Hindlimb muscle (tissue), 1 donor: ENCODE measurements around the gene DCST2. TPM values are rescaled to one million over a fixed set of nuclear protein-coding genes. Genes with fewer than 3 reads are reported as not detected.

Experiments
- DNase-seq: peaks from one replicate; pipeline ENCODE4 v3.0.0-alpha.2; 2013
- polyA plus RNA-seq: library from polyadenylated mRNA; unstranded; fragments of 120-200 nt; gene quantifications from one replicate; pipeline ENCODE4 v1.2.1, GENCODE V29; 2013; ENCODE audit not compliant: insufficient read length

The DCST2 gene
- polyA plus RNA-seq = 2.1 TPM

GRCh38 chr1:155033524-155033923, at the start of gene DCST2, which contains the start of gene DCST1:
TSS of gene DCST2 (minus strand) at chr1:155033781. CDS start at chr1:155033701, 80 bp downstream.
TSS of gene DCST1 (plus strand) at chr1:155033824. CDS start at chr1:155034037, 213 bp downstream.
- no peak for DNase-seq

- DNase-seq = no peak
Measured at GRCh38 chr1:155083052-155083541, 49.5 kb upstream of the DCST2 start.

DNA sequence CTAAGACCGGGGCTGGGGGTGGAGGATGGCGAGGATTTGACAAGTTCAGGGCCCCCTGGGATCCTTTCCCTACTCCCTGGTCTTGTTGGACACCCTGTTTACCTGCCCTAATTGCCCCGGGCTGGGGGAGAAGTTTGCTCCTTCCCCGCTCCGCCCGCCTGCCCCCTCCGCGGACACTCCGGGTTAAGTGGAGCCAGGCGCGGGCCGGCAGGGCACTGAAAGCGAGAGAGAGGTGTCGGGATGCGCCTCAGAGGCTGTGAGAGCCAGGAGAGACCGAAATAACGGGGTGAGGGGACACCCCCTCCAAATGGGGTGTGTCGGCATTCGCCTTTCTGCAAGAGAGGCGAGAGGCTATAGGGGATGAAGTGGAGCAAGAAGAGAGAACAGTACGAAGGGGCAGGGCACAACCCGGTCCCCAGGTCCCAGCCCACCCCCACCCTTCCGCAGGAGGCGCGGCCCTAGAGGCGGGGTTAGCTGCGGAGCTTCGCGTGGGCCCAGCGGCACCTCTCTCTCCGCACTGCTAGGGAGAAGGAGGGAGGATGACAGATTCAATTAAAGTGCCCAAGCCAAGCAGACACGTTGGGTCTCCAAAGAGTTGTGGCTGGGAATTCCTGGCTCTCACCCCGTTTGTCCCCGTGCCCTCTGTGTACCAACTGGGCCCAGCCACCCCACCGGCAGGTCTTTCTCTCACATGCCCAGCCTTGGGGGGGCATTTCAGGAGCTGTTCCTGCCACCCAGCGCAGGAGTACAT, 48.9 kb upstream of the DCST2 start:
- DNase-seq = no peak

GRCh38 chr1:155081472-155082300, 48.1 kb upstream of the DCST2 start:
- no peak for DNase-seq

DNA sequence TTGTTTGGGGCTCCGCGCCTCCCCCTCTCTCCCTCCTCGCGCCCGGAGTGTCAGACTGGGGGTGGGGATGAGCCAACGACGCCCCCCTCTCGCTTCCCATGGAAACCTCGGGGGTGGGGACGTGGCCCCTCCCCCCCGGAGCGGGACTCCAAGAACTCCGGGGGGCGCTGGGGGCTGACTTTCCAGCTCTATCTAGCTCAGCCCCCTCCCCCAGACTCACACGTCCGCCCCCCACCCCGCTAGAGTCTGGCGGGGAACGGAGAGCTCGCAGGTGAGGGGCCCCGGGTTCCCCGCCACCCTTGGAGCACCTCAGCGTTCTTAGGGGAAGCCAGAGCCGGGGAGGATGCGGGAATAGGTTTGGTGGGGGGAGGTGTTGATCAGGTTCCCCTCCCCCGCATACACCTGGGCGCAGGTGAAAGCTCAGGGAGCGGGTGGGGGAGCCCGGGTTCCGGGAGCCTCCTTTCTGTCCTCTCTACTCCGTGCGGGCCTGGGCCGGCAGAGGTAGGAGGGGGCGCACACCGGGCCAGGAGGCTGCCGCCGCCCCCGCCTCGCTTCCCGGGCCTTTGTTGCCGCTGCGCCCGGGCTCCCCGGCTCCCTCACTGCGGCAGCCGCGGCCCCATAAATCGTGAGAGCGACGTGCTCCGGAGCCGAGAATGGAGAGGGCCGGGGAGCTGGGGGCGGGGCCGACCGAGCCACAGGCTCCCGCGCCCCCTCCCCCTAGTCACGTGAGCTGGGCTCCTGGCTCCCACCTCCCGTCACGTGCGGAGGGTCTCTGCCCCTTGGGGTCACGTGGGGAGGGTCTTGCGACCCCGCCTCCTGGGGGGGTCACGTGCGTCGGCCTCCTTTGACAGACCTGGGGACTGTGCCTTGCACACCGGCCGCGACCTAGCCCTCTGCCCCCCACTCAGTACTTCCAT, 47.0 kb upstream of the DCST2 start:
- no peak for DNase-seq

- no peak for DNase-seq
Measured at GRCh38 chr1:155079487-155080311, 46.1 kb upstream of the DCST2 start.

DNA sequence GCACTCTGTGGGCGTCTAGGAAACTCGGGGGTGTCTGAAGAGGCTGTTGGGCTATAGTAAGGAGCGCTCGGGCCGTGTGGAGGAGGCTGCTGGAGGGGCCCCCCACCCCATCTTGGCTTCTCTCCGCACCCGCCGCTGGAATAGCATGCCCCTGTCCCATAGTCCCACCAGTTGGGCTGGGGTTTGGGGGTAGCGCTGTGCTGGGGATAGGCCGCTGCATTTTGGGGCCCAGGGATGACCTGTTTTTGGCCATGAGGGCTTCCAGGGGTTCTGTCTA, 45.6 kb upstream of the DCST2 start:
- no peak for DNase-seq

DNA sequence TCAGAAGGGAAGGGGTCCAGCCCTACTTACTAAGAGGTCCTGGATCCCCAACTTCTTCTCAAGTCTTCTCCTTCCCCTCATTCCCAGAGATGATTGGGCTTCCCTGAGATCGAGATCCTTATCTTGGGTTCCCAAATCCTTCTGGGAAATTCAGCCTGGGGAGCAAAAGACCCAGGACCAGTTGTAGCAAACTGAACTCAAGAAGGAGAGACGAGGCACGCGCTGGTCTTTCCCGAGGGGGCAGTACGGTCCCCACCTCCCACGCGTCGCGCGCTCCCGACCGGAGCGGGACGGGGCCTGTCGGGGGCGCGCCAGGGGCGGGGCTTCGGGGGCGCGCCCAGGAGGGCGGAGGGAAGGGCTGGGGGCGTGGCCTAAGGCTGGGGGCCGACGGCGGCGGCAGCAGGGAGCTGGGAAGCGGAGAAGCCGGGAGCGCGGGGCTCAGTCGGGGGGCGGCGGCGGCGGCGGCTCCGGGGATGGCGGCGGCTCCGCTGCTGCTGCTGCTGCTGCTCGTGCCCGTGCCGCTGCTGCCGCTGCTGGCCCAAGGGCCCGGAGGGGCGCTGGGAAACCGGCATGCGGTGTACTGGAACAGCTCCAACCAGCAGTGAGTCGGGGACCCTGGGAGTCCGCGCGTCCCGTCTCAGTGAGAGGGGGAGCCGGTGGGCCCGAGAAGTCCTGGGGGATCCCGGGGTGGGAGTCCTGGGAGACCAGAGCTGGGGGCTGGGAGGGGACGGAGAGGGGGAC, 45.1 kb upstream of the DCST2 start, which contains the start of gene EFNA3:
Gene EFNA3 (plus strand): TSS at position 369 of the 741 bp plus-strand sequence. CDS start 105 bp downstream, at position 474.
- DNase-seq = no peak

DNA sequence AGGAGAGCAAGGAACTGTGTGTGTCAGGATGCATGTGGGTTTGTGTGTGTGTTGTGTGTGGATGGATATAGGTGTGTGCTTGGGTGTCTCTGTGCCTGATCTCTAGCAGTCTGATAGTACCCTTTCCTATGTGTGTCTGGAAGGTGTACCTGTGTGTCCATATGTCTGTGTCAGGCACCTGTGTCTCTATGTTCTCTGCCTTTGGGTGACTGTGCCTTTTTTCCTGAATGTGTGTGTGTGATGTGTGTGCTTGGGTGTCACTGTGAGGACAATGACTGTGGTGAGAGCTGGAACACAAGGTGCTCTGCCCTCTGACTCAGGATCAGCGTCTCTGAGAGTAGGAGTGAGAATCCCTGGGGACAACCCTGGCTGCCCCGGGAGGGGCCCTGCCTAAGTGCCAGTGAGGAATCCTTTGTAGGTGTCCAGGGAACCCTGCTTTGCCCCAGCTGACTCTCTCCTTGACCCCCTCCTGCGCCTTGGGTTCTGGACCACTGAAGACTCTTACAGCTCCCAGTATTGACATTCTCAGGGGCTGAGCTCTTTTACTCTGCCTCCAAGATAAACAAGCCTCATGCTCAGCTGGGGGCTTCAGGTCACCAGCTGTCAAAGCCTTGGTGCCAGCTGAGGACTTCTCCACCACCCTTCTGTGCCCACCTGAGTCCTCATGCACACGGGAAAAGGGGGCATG, 44.3 kb upstream of the DCST2 start:
- no peak for DNase-seq

DNA sequence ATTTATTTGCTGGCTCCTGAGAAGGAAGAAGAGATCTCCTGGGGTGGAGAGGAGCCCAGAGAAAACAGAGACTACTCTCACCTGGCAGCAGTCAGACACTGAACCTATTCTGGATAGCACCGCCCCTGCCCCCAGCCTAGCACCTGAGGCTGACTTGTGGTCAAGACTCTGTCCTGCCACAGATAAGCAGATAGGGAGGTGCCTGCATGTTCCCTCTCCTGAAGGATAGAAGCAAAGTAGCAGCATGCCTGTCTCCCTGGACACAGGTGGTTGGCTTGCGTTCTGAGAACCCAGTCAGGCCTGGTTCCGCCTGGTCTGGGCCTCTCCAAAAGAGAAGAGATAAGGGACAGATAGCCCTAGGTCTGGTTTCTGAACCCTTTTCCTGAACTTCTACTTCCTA, 43.8 kb upstream of the DCST2 start:
- no peak for DNase-seq

GRCh38 chr1:155076371-155076770, 42.8 kb upstream of the DCST2 start:
- no peak for DNase-seq

DNA sequence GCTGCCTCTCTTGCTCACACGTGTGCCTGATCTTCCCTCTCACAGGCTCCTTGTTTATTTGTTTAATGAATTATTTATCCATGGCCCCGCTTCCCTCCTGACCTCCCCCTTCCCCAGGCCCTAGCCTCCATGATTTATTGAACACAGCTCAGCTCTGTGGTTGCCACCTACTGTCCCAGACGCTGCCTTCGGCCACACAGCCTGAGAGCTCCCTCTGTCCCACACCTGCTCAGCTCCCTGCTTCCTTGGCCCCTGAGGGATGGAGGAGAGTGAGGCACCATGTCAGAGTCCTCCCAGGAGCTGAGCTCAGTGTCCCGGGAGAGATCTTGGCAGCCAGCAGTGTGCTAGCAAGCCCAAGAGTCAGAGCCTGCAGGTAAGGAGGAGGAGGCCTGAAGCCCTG, 42.0 kb upstream of the DCST2 start:
- no peak for DNase-seq

DNA sequence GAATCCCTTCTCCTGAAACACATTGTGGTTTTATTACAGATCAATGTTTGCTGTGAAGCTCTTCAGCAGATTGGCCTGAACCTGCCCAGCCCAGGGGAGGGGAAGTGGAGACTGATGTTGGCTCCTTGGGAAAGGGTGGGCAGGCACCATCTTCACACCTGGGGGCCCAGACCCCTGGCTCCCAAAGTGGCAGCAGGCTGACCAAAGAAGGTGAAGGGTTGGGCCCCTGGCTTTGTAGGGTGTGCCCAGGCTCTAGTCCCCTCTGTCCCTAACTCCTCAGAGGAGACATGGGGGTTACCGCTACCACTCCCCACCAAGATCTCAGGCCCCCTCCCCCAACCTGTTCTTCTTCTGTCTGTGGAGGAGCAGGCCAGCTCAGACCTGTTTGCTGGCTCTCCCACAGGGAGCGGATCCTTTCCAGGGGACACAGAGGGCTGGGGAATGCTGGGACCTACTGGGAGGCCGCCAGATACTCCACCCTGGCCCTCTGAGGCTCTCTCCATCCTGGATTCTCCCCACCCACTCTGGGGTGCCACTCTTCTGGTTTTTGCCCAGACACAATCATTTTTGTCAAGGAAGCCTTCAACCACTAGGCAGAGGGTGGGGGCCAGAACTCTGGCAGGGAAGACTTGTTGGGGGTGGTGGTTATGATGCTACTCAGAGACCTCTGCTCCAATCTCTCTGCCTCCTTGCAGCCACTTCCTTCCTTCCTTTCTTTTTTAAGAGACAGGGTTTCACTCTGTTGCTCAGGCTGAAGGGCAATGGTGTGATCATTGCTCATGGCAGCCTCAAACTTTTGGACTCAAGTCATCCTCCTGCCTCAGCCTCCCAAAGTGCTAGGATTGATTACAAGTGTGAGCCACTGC, 40.0 kb upstream of the DCST2 start:
- no peak for DNase-seq

DNA sequence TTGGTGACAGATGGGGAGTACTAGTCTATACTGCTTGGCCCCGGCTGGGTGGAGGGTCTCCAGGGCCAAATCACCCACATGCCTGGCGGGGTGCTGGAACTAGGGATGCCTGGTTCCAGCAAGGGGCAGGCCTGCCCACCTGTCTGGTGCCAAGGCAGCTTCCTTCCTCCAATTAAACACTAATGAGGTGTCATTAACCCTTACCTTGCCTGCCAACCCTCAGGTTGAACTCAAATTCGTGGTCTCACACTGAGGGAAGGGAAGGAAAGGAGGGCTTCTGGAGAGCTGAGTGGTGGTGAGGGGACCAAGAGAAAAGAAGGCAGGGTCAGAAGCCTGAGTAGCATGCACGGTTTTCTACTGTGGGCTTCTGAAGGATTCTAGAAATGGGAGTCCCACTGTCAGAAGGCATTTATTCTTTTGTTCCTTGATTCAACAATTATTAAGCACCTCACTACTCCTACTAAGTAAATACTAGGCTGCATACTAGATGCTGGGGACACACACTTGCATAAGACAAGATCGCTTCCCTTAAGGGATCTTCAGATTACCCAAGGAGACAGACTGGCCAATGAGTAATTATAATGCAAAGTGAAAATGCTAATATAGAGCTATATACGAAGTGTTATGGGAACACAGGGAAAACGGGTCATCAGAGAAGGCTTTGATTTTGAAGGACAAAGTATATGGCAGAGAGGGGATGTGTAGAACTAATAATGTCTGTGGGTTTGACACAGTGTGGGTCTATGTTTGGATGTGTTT, 39.1 kb upstream of the DCST2 start:
- no peak for DNase-seq

GRCh38 chr1:155071701-155072100, 38.1 kb upstream of the DCST2 start:
- DNase-seq = no peak

- peak; percentile 78 for DNase-seq
Measured at GRCh38 chr1:155070721-155071569, 37.4 kb upstream of the DCST2 start.

DNA sequence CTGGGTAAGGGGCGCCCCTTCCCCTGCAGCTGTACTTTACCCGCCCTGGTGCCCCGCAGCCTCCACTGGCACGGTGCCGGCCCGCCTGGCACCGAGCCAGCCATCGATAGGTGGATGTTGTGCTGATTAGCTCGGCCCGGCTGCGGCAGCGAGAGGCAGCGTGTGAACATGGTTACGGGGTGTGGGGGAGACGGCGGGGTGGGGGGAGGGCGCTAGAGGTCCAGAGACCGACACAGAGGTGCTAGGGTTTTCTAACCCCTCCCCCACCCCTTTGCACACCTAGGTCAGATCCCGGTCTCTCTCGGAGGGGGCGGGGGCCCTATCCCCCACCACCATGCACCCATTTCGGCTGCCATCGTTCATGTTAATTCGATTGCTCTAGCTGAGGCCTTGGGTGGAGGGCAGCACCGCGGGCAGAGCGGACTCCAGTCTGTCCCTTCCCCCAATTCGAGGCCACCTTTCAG, 36.6 kb upstream of the DCST2 start:
- no peak for DNase-seq
